ENCODE results near the gene NPIPB12.
"Not testable (repeated sequence)": the region's sequence is repeated elsewhere in the genome, so short reads cannot be mapped to it uniquely, and the experiment has no call there.

DNA sequence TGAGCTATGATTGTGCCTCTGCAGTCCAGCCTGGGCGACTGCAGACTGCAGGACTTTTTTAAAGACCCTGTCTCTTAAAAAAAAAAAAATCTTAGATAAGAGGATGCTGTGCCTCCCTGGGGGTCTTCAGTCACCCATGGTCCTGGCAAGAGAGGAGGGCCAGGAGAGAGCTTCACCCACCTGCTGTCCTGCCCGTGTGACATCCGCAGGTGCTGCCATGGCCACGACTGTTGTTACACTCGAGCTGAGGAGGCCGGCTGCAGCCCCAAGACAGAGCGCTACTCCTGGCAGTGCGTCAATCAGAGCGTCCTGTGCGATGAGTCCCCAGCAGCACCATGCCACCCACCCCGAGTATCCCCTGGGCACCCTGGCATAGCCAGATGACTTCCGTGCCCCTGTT is 23.9 kb downstream of the NPIPB12 start:
- TF ChIP-seq ZNF134 (CRISPR knock-in tag; conservative IDR thresholded peaks at IDR 0.05); STAG1 (CRISPR knock-in tag; IDR thresholded peaks at IDR 0.05; ENCODE audit: borderline replicate concordance); TAF15 (IDR thresholded peaks at IDR 0.05; ENCODE audit: low read depth, low read length); HNRNPLL (IDR thresholded peaks at IDR 0.05; ENCODE audit: low read depth, low read length, poor library complexity, severe bottlenecking); CHD2 (IDR thresholded peaks at IDR 0.05; ENCODE audit: low read depth, low read length); RBBP5 (IDR thresholded peaks at IDR 0.05; ENCODE audit: borderline replicate concordance, insufficient read depth, low read length, poor library complexity, severe bottlenecking): not testable (repeated sequence)
- TF ChIP-seq, protein P1, sequence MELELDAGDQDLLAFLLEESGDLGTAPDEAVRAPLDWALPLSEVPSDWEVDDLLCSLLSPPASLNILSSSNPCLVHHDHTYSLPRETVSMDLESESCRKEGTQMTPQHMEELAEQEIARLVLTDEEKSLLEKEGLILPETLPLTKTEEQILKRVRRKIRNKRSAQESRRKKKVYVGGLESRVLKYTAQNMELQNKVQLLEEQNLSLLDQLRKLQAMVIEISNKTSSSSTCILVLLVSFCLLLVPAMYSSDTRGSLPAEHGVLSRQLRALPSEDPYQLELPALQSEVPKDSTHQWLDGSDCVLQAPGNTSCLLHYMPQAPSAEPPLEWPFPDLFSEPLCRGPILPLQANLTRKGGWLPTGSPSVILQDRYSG (tag; conservative IDR thresholded peaks at IDR 0.05; ENCODE audit: low read depth) = not testable (repeated sequence)
- TF ChIP-seq, protein P2, sequence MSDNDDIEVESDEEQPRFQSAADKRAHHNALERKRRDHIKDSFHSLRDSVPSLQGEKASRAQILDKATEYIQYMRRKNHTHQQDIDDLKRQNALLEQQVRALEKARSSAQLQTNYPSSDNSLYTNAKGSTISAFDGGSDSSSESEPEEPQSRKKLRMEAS (CRISPR knock-in tag; IDR thresholded peaks at IDR 0.05) = not testable (repeated sequence)
- TF ChIP-seq, protein P3, sequence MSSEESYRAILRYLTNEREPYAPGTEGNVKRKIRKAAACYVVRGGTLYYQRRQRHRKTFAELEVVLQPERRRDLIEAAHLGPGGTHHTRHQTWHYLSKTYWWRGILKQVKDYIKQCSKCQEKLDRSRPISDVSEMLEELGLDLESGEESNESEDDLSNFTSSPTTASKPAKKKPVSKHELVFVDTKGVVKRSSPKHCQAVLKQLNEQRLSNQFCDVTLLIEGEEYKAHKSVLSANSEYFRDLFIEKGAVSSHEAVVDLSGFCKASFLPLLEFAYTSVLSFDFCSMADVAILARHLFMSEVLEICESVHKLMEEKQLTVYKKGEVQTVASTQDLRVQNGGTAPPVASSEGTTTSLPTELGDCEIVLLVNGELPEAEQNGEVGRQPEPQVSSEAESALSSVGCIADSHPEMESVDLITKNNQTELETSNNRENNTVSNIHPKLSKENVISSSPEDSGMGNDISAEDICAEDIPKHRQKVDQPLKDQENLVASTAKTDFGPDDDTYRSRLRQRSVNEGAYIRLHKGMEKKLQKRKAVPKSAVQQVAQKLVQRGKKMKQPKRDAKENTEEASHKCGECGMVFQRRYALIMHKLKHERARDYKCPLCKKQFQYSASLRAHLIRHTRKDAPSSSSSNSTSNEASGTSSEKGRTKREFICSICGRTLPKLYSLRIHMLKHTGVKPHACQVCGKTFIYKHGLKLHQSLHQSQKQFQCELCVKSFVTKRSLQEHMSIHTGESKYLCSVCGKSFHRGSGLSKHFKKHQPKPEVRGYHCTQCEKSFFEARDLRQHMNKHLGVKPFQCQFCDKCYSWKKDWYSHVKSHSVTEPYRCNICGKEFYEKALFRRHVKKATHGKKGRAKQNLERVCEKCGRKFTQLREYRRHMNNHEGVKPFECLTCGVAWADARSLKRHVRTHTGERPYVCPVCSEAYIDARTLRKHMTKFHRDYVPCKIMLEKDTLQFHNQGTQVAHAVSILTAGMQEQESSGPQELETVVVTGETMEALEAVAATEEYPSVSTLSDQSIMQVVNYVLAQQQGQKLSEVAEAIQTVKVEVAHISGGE (CRISPR knock-in tag; IDR thresholded peaks at IDR 0.05) = not testable (repeated sequence)

All from K562 (cell line).